Fibroblast of lung (primary cell): Measurements from ENCODE around the gene CD109. TPM values are rescaled to one million over a fixed set of nuclear protein-coding genes. Genes with fewer than 3 reads are reported as not detected.
"Not testable (repeated sequence)": the region's sequence is repeated elsewhere in the genome, so short reads cannot be mapped to it uniquely, and the experiment has no call there.

Experiments
- DNase-seq, 2 donors: peaks; one replicate each; pipeline versions ENCODE4 v3.0.0 to v3.0.0-alpha.2; 2010; ENCODE audit warnings: low read depth in 2 of 2
- H2AFZ ChIP-seq: 2 replicates; pipeline ENCODE4 v1.5.1; 2012; ENCODE audit warnings: low read length, control low read depth, inconsistent platforms
- H3K27ac ChIP-seq: 2 replicates; pipeline ENCODE4 v1.5.1; 2011; ENCODE audit warnings: low read length, control low read depth; ENCODE audit not compliant: insufficient read depth
- H3K27me3 ChIP-seq: 2 replicates; pipeline ENCODE4 v1.5.1; 2011; ENCODE audit warnings: mild to moderate bottlenecking, low read length; ENCODE audit not compliant: control insufficient read depth, insufficient read depth
- H3K36me3 ChIP-seq: 2 replicates; pipeline ENCODE4 v1.5.1; 2011; ENCODE audit warnings: low read length; ENCODE audit not compliant: control insufficient read depth, insufficient read depth
- H3K4me1 ChIP-seq: 2 replicates; pipeline ENCODE4 v1.5.1; 2011; ENCODE audit warnings: low read length; ENCODE audit not compliant: control insufficient read depth, insufficient read depth; ENCODE audit errors: extremely low read depth
- H3K4me2 ChIP-seq: 2 replicates; pipeline ENCODE4 v1.5.1; 2011; ENCODE audit warnings: low read length, control low read depth; ENCODE audit not compliant: insufficient read depth; ENCODE audit errors: extremely low read depth
- H3K4me3 ChIP-seq, 4 experiments: fragments of 200-600 bp in 1 of 4; sonication (generic) in 1 of 4; replicated peaks in 1 of 4; 2 replicates each; pipeline ENCODE4 v1.5.1; 2011 to 2016; ENCODE audit warnings: low read length in 4 of 4, low read depth in 3 of 4, mild to moderate bottlenecking in 3 of 4, control low read depth in 2 of 4, inconsistent platforms in 1 of 4, mixed read lengths in 1 of 4; ENCODE audit not compliant: insufficient read depth in 1 of 4; ENCODE audit errors: control extremely low read depth in 1 of 4
- H3K79me2 ChIP-seq: 2 replicates; pipeline ENCODE4 v1.5.1; 2012; ENCODE audit warnings: mild to moderate bottlenecking, low read length, inconsistent platforms; ENCODE audit not compliant: control insufficient read depth, insufficient read depth
- H3K9ac ChIP-seq: 2 replicates; pipeline ENCODE4 v1.5.1; 2011; ENCODE audit warnings: mild to moderate bottlenecking, low read length, control low read depth; ENCODE audit not compliant: insufficient read depth
- H3K9me3 ChIP-seq: 2 replicates; pipeline ENCODE4 v1.5.1; 2012; ENCODE audit warnings: low read depth, low read length; ENCODE audit not compliant: control insufficient read depth, insufficient read depth
- H4K20me1 ChIP-seq: 2 replicates; pipeline ENCODE4 v1.5.1; 2011; ENCODE audit warnings: low read length; ENCODE audit not compliant: control insufficient read depth, insufficient read depth; ENCODE audit errors: extremely low read depth
- EZH2 ChIP-seq: IDR thresholded peaks from 2 replicates; pipeline ENCODE4 v1.5.1; 2012; ENCODE audit warnings: low read length, control low read depth, mild to moderate bottlenecking; ENCODE audit errors: missing control alignments
- polyA plus RNA-seq, 2 donors: library from polyadenylated mRNA; depleted of rRNA in 1 of 2; stranded (reverse) in 1 of 2; unstranded in 1 of 2; fragments of >200 nt; gene quantifications; 2 replicates each; pipeline ENCODE4 v1.2.1, GENCODE V29; 2011 to 2012; ENCODE audit warnings: missing spikeins in 1 of 2
- total RNA-seq: library from RNA; depleted of rRNA; stranded (reverse); fragments of >200 nt; gene quantifications from 2 replicates; pipeline ENCODE4 v1.2.1, GENCODE V29; 2014
- TF ChIP-seq, protein P1 (sequence below), 2 donors: IDR thresholded peaks in 1 of 2; conservative IDR thresholded peaks in 1 of 2; 1 replicate in 1 of 2; 2 replicates in 1 of 2; pipeline ENCODE4 v1.5.1; 2011 to 2012; ENCODE audit warnings: low read length in 2 of 2, control low read depth in 1 of 2, inconsistent platforms in 1 of 2, low read depth in 1 of 2, mild to moderate bottlenecking in 1 of 2

Gene CD109
- total and polyA plus RNA-seq, 2 donors (not counting 1 experiment from before 2014, with no cell fraction given) = 48.4 to 51.2 TPM

DNA sequence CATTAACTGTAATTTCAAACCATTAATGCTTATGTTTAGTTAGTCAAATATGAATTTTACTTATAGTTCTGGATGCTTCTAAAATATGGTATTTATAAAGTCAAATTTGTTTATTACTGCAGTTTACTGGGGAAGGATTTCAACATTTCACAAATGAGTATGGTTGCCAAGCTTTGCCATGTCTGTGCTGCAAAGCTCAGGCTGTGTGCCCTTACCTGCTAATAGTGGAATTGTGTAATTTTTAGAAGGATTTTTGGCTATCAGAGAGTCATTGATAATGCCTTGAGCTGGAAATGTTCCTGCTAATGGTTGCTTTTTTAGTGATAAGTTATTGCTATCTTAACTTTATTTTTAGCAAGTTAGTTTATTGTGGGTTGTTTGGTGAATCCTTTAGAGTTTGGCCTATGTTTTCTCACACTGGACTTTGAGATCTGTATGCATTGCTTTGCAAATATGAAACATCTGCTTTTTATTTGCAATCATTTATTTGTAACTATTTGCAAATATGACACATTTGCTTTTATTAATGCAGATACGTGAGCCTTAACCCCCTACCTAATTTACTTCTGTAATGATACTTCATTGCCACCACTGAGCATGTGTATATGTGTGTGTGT, 105.8 kb downstream of the CD109 start:
- no peaks in the 10 kb centered on the region for H4K20me1 ChIP-seq
- no peak overlapping the region for H3K4me2 ChIP-seq
- no peaks in the 10 kb centered on the region for H3K79me2 ChIP-seq
- H3K9ac ChIP-seq = no peak overlapping the region
- no peak overlapping the region for H3K27ac ChIP-seq
- H3K4me3 ChIP-seq = no peak overlapping the region
- no peaks in the 10 kb centered on the region for H3K27me3 ChIP-seq
- peaks cover 11% of the 10 kb centered on the region for H3K4me1 ChIP-seq
- peak in 1 of 2 donors; percentile 33 for DNase-seq
- TF ChIP-seq, protein P1, sequence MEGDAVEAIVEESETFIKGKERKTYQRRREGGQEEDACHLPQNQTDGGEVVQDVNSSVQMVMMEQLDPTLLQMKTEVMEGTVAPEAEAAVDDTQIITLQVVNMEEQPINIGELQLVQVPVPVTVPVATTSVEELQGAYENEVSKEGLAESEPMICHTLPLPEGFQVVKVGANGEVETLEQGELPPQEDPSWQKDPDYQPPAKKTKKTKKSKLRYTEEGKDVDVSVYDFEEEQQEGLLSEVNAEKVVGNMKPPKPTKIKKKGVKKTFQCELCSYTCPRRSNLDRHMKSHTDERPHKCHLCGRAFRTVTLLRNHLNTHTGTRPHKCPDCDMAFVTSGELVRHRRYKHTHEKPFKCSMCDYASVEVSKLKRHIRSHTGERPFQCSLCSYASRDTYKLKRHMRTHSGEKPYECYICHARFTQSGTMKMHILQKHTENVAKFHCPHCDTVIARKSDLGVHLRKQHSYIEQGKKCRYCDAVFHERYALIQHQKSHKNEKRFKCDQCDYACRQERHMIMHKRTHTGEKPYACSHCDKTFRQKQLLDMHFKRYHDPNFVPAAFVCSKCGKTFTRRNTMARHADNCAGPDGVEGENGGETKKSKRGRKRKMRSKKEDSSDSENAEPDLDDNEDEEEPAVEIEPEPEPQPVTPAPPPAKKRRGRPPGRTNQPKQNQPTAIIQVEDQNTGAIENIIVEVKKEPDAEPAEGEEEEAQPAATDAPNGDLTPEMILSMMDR (conservative IDR thresholded peaks at IDR 0.05 in 1 of 2, IDR thresholded peaks at IDR 0.05 in 1 of 2; ENCODE audit: low read depth in 1 of 2, low read length in 2 of 2) = no peak
- no peak for TF ChIP-seq EZH2
- no peak overlapping the region for H2AFZ ChIP-seq
- H3K36me3 ChIP-seq = no peaks in the 10 kb centered on the region
- H3K9me3 ChIP-seq = no peaks in the 10 kb centered on the region

- Histone ChIP-seq H3K9ac (no peak overlapping the region), H3K4me3 (no peak overlapping the region), H3K4me1 (peaks cover 11% of the 10 kb centered on the region), H3K9me3 (no peaks in the 10 kb centered on the region), H3K36me3 (no peaks in the 10 kb centered on the region), H3K27me3 (no peaks in the 10 kb centered on the region), H3K4me2 (peak overlapping the region; percentile 17), H3K27ac (peak overlapping the region; percentile 68), H4K20me1 (no peaks in the 10 kb centered on the region), H2AFZ (no peak overlapping the region), H3K79me2 (no peaks in the 10 kb centered on the region)
- TF ChIP-seq, protein P1 (conservative IDR thresholded peaks at IDR 0.05 in 1 of 2, IDR thresholded peaks at IDR 0.05 in 1 of 2; ENCODE audit: low read depth in 1 of 2, low read length in 2 of 2) = no peak
- no peak for TF ChIP-seq EZH2
- DNase-seq = peak in 1 of 2 donors; percentile 39
These were observed 106.4 kb downstream of the CD109 start for GRCh38 chr6:73802366-73802765.

DNA sequence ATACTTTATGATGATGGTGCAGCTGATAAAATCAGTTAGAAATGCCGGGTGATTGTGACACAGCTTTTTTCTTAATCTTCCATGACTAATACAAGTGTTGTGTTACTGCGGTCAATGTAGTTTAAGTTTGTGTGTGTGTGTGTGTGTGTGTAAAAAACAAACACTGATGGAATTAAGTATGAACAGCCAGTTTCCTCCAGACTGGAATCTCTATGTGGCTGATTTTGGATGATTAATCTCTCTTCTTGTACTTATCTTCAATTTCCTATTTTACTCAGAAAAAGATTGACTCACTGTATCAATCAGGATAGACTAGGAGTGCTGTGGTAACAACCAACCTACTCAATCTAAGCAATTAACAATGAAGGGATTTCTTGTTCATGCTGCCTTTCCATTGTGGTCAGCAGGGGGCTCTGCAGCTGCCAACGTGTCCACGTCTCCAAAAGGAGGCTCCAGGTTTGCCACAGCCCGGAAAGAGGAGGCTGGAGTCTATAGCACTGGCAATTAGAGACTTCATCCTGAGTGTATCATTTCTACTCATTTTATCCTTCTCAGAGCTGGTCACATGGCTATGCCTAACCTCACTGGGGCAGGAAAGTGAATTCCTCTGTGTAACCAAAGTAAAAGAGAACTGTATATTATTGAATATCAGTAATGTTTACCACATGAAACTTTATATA, 107.7 kb downstream of the CD109 start:
- H2AFZ ChIP-seq = no peak overlapping the region
- H3K4me2 ChIP-seq = no peak overlapping the region
- no peak for TF ChIP-seq EZH2
- TF ChIP-seq, protein P1 (conservative IDR thresholded peaks at IDR 0.05 in 1 of 2, IDR thresholded peaks at IDR 0.05 in 1 of 2; ENCODE audit: low read depth in 1 of 2, low read length in 2 of 2) = peak; percentile 53 to 66
- no peaks in the 10 kb centered on the region for H3K27me3 ChIP-seq
- no peaks in the 10 kb centered on the region for H4K20me1 ChIP-seq
- no peaks in the 10 kb centered on the region for H3K79me2 ChIP-seq
- peaks cover 8% of the 10 kb centered on the region for H3K4me1 ChIP-seq
- no peaks in the 10 kb centered on the region for H3K9me3 ChIP-seq
- H3K4me3 ChIP-seq = no peak overlapping the region
- H3K27ac ChIP-seq = peak overlapping the region; percentile 50
- no peak overlapping the region for H3K9ac ChIP-seq
- H3K36me3 ChIP-seq = no peaks in the 10 kb centered on the region
- peak; percentile 93 to 98 for DNase-seq

DNA sequence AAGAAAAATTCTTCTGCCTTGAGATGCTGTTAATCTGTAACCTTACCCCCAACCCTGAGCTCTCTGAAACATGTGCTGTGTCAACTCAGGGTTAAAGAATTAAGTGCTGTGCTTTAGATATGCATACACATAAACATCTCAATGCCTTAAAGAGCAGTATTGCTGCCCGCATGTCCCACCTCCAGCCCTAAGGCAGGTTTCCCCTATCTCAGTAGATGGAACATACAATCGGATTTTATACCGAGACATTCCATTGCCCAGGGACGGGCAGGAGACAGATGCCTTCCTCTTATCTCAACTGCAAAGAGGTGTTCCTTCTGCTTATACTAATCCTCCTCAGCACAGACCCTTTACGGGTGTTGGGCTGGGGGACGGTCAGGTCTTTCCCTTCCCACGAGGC, 109.2 kb downstream of the CD109 start:
- not testable (repeated sequence) for H3K79me2 ChIP-seq, H3K4me2 ChIP-seq, H3K9ac ChIP-seq, H3K9me3 ChIP-seq, H2AFZ ChIP-seq, H3K27me3 ChIP-seq, H3K36me3 ChIP-seq, H3K4me1 ChIP-seq, H3K27ac ChIP-seq, DNase-seq, H3K4me3 ChIP-seq, H4K20me1 ChIP-seq
